Measurements from ENCODE around the gene HAGHL.

The HAGHL gene

GRCh38 chr16:760545-761343 lies 33.8 kb downstream of the HAGHL start, which contains the start of gene MSLN:
TSS of gene MSLN (plus strand) at chr16:760734. CDS start at chr16:762681, 1,947 bp downstream.
- Histone ChIP-seq H3K4me1 (ENCODE audit: control insufficient read depth, insufficient read depth, low read length) (peaks cover 3% of the 10 kb centered on the region), H3K36me3 (ENCODE audit: control insufficient read depth, insufficient read depth, low read length) (no peaks in the 10 kb centered on the region), H3K27ac (ENCODE audit: insufficient read depth, low read depth, low read length, poor library complexity, severe bottlenecking) (no peak within 1 kb of the TSS), H3K9me3 (ENCODE audit: control insufficient read depth, low read length) (no peaks in the 10 kb centered on the region), H3K27me3 (ENCODE audit: control insufficient read depth, insufficient read depth, low read length, poor library complexity, severe bottlenecking) (no peaks in the 10 kb centered on the region), H3K4me3 (ENCODE audit: insufficient read depth, low read depth, low read length) (no peak within 1 kb of the TSS)
- WGBS, 2 experiments, result 90% methylated on average over 37 of the region's 37 CpGs

- Histone ChIP-seq H3K4me1 (ENCODE audit: control insufficient read depth, insufficient read depth, low read length) (peaks cover 3% of the 10 kb centered on the region), H3K27me3 (ENCODE audit: control insufficient read depth, insufficient read depth, low read length, poor library complexity, severe bottlenecking) (no peaks in the 10 kb centered on the region), H3K9me3 (ENCODE audit: control insufficient read depth, low read length) (no peaks in the 10 kb centered on the region), H3K36me3 (ENCODE audit: control insufficient read depth, insufficient read depth, low read length) (no peaks in the 10 kb centered on the region), H3K27ac (ENCODE audit: insufficient read depth, low read depth, low read length, poor library complexity, severe bottlenecking) (no peak overlapping the region), H3K4me3 (ENCODE audit: insufficient read depth, low read depth, low read length) (no peak overlapping the region)
- WGBS, 2 experiments, result 84 to 85% methylated on average over 22 of the region's 22 CpGs
Measured at GRCh38 chr16:761625-762513, 35.0 kb downstream of the HAGHL start.

GRCh38 chr16:762595-763268 lies 35.8 kb downstream of the HAGHL start:
- H3K36me3 ChIP-seq (ENCODE audit: control insufficient read depth, insufficient read depth, low read length), result no peaks in the 10 kb centered on the region
- no peaks in the 10 kb centered on the region for H3K9me3 ChIP-seq (ENCODE audit: control insufficient read depth, low read length)
- no peak overlapping the region for H3K27ac ChIP-seq (ENCODE audit: insufficient read depth, low read depth, low read length, poor library complexity, severe bottlenecking)
- no peaks in the 10 kb centered on the region for H3K27me3 ChIP-seq (ENCODE audit: control insufficient read depth, insufficient read depth, low read length, poor library complexity, severe bottlenecking)
- WGBS, 2 experiments, result 91% methylated on average over 17 of the region's 17 CpGs
- no peak overlapping the region for H3K4me3 ChIP-seq (ENCODE audit: insufficient read depth, low read depth, low read length)
- H3K4me1 ChIP-seq (ENCODE audit: control insufficient read depth, insufficient read depth, low read length), result peaks cover 3% of the 10 kb centered on the region

GRCh38 chr16:763369-764183 lies 36.7 kb downstream of the HAGHL start:
- WGBS, 2 experiments, result 94% methylated on average over 20 to 21 of the region's 21 CpGs
- H3K27ac ChIP-seq (ENCODE audit: insufficient read depth, low read depth, low read length, poor library complexity, severe bottlenecking), result no peak overlapping the region

GRCh38 chr16:764184-764750 lies 37.4 kb downstream of the HAGHL start:
- Histone ChIP-seq H3K4me3 (ENCODE audit: insufficient read depth, low read depth, low read length) (no peak overlapping the region), H3K4me1 (ENCODE audit: control insufficient read depth, insufficient read depth, low read length) (peaks cover 3% of the 10 kb centered on the region), H3K9me3 (ENCODE audit: control insufficient read depth, low read length) (no peaks in the 10 kb centered on the region), H3K36me3 (ENCODE audit: control insufficient read depth, insufficient read depth, low read length) (no peaks in the 10 kb centered on the region), H3K27ac (ENCODE audit: insufficient read depth, low read depth, low read length, poor library complexity, severe bottlenecking) (no peak overlapping the region), H3K27me3 (ENCODE audit: control insufficient read depth, insufficient read depth, low read length, poor library complexity, severe bottlenecking) (no peaks in the 10 kb centered on the region)
- WGBS, 2 experiments, result 91 to 92% methylated on average over 20 of the region's 20 CpGs

More at GRCh38 chr16:763369-764183, 36.7 kb downstream of the HAGHL start:
- no peaks in the 10 kb centered on the region for H3K9me3 ChIP-seq (ENCODE audit: control insufficient read depth, low read length)
- H3K27me3 ChIP-seq (ENCODE audit: control insufficient read depth, insufficient read depth, low read length, poor library complexity, severe bottlenecking), result no peaks in the 10 kb centered on the region
- no peaks in the 10 kb centered on the region for H3K36me3 ChIP-seq (ENCODE audit: control insufficient read depth, insufficient read depth, low read length)
- H3K4me3 ChIP-seq (ENCODE audit: insufficient read depth, low read depth, low read length), result no peak overlapping the region
- H3K4me1 ChIP-seq (ENCODE audit: control insufficient read depth, insufficient read depth, low read length), result peaks cover 3% of the 10 kb centered on the region

- H3K4me1 ChIP-seq (ENCODE audit: control insufficient read depth, insufficient read depth, low read length), result peaks cover 3% of the 10 kb centered on the region
- no peak overlapping the region for H3K4me3 ChIP-seq (ENCODE audit: insufficient read depth, low read depth, low read length)
- no peaks in the 10 kb centered on the region for H3K36me3 ChIP-seq (ENCODE audit: control insufficient read depth, insufficient read depth, low read length)
- H3K27ac ChIP-seq (ENCODE audit: insufficient read depth, low read depth, low read length, poor library complexity, severe bottlenecking), result no peak overlapping the region
- H3K27me3 ChIP-seq (ENCODE audit: control insufficient read depth, insufficient read depth, low read length, poor library complexity, severe bottlenecking), result no peaks in the 10 kb centered on the region
- H3K9me3 ChIP-seq (ENCODE audit: control insufficient read depth, low read length), result no peaks in the 10 kb centered on the region
- WGBS, 2 experiments, result 92% methylated on average over 38 of the region's 38 CpGs
Measured at GRCh38 chr16:764848-765487, 38.1 kb downstream of the HAGHL start.

- no peak overlapping the region for H3K27ac ChIP-seq (ENCODE audit: insufficient read depth, low read depth, low read length, poor library complexity, severe bottlenecking)
- H3K36me3 ChIP-seq (ENCODE audit: control insufficient read depth, insufficient read depth, low read length), result no peaks in the 10 kb centered on the region
- H3K27me3 ChIP-seq (ENCODE audit: control insufficient read depth, insufficient read depth, low read length, poor library complexity, severe bottlenecking), result no peaks in the 10 kb centered on the region
- WGBS, 2 experiments, result 94 to 95% methylated on average over 29 of the region's 29 CpGs
- H3K4me3 ChIP-seq (ENCODE audit: insufficient read depth, low read depth, low read length), result no peak overlapping the region
- H3K9me3 ChIP-seq (ENCODE audit: control insufficient read depth, low read length), result no peaks in the 10 kb centered on the region
- H3K4me1 ChIP-seq (ENCODE audit: control insufficient read depth, insufficient read depth, low read length), result peaks cover 3% of the 10 kb centered on the region
Measured at GRCh38 chr16:765488-765865, 38.6 kb downstream of the HAGHL start.

- no peaks in the 10 kb centered on the region for H3K27me3 ChIP-seq (ENCODE audit: control insufficient read depth, insufficient read depth, low read length, poor library complexity, severe bottlenecking)
- no peak overlapping the region for H3K27ac ChIP-seq (ENCODE audit: insufficient read depth, low read depth, low read length, poor library complexity, severe bottlenecking)
- no peaks in the 10 kb centered on the region for H3K36me3 ChIP-seq (ENCODE audit: control insufficient read depth, insufficient read depth, low read length)
- no peak overlapping the region for H3K4me3 ChIP-seq (ENCODE audit: insufficient read depth, low read depth, low read length)
- peaks cover 3% of the 10 kb centered on the region for H3K4me1 ChIP-seq (ENCODE audit: control insufficient read depth, insufficient read depth, low read length)
- no peaks in the 10 kb centered on the region for H3K9me3 ChIP-seq (ENCODE audit: control insufficient read depth, low read length)
- 94% methylated on average over 29 of the region's 29 CpGs for WGBS, 2 experiments
Measured at GRCh38 chr16:766008-766819, 39.3 kb downstream of the HAGHL start.
